GM10266 (cell line): ENCODE measurements around the gene ZNF445.

ENCODE experiments used
- DNase-seq: peaks from one replicate; pipeline ENCODE4 v3.0.0; 2012; ENCODE audit errors: extremely low spot score
- TF ChIP-seq, protein P1 (sequence below): IDR thresholded peaks from 2 replicates; pipeline ENCODE4 v1.5.1; 2012; ENCODE audit warnings: mild to moderate bottlenecking, low read depth; ENCODE audit not compliant: control insufficient read depth, insufficient read depth; ENCODE audit errors: missing control alignments

Gene ZNF445

GRCh38 chr3:44477312-44478030 is at the start of gene ZNF445:
ZNF445 (minus strand) TSS chr3:44477670; CDS start chr3:44455549, 22,121 bp downstream.
- peak; percentile 87 for DNase-seq
- TF ChIP-seq, protein P1, sequence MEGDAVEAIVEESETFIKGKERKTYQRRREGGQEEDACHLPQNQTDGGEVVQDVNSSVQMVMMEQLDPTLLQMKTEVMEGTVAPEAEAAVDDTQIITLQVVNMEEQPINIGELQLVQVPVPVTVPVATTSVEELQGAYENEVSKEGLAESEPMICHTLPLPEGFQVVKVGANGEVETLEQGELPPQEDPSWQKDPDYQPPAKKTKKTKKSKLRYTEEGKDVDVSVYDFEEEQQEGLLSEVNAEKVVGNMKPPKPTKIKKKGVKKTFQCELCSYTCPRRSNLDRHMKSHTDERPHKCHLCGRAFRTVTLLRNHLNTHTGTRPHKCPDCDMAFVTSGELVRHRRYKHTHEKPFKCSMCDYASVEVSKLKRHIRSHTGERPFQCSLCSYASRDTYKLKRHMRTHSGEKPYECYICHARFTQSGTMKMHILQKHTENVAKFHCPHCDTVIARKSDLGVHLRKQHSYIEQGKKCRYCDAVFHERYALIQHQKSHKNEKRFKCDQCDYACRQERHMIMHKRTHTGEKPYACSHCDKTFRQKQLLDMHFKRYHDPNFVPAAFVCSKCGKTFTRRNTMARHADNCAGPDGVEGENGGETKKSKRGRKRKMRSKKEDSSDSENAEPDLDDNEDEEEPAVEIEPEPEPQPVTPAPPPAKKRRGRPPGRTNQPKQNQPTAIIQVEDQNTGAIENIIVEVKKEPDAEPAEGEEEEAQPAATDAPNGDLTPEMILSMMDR, result no peak

DNA sequence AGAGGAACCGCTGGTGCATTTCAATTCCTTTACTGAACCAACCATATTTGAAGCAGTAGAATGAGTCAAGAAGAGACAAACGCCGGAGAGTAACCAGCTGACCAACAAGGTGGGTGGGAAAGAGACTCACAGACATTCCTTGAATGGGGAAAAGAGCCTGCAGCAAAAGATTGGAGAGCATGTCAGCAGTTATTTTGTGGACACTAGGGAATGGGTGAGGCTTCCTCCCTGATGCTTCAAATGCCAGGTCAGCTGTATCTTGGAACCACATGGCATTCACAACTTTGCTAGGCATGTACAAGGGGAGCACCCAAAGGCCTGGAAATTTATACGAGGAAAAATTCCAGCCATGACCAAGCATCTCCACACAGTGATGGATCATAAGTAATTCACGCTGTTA is 47.6 kb upstream of the ZNF445 start:
- TF ChIP-seq, protein P1, result no peak
- DNase-seq, result no peak

DNA sequence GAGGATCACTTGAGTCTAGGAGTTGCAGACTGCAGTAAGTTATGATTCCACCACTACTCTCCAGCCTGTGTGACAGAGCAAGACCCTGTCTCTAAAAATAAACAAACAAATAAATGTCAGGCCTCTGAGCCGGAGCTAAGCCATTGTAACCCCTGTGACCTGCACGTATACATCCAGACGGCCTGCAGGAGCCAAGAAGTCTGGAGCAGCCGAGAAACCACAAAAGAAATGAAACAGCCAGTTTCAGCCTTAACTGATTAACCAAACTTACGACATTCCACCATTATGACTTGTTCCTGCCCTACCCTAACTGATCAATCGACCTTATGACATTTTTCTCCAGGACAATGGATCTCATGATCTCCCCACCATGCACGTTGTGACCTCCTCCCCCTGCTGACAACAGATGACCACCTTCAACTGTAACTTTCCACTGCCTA is 45.0 kb upstream of the ZNF445 start:
- TF ChIP-seq, protein P1, result no peak
- no peak for DNase-seq

GRCh38 chr3:44521721-44522120 is 44.3 kb upstream of the ZNF445 start:
- TF ChIP-seq, protein P1, result no peak
- no peak for DNase-seq

DNA sequence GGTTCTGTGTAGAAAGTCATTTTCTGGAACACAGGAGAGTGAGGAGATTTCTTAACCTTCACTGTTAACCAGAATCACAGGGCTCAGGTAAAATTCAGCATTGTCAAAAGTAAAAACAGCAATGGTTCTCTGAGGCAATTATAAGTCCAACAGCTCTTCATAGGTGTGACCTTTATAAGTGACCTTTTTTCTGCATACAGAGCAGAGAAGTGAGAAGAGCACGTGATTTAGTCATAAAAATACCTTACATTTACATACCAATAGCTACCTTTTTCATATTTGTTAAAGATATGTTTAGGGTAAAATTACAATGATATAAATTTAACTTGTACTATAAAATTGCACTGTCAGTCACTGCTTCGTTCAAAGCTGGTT is 41.3 kb upstream of the ZNF445 start:
- TF ChIP-seq, protein P1, result no peak
- DNase-seq, result no peak

DNA sequence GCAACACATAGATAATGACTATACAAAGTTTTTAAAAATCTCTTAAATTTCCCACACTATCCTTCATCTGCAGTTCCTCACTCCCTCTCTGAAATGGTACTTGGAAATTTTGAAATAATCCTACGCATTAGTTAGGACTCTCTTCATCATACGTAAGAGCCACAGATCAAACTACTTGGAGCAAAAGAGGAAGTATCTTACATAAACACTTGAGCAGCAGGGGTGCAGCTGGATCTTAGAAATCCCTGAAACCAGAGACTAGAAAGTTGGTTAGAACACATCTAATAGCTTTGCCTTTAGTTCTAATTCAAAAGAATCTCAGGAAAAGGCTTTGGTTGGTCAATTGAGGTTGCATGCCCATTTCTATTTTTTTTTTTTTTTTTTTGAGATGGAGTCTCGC is 38.8 kb upstream of the ZNF445 start:
- no peak for DNase-seq
- TF ChIP-seq, protein P1, result no peak

GRCh38 chr3:44513513-44513912 is 36.0 kb upstream of the ZNF445 start:
- no peak for DNase-seq
- TF ChIP-seq, protein P1, result no peak
